ENCODE measurements around the gene ZNF622.

The ZNF622 gene

DNA sequence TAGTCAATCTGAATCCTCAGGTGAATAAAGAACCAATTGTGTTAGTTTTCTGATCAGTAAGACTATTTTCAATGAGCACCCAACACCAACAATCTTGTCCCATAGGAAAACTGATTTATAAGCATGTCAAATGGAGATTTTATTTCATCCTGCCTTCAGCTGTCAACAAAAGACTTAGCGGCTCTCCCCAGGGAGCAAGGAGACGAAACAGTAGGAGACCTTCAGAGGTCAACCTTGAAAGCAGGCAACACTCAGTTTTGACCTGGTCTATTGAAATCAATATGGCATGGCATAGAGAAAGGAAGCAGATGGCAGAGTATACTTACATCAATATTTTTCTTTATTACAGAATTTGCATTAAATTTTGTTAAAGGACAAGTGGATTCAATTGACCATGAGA, 34.1 kb downstream of the ZNF622 start:
- no peak overlapping the region for H3K9ac ChIP-seq (ENCODE audit: insufficient read length, low read depth)
- H3K36me3 ChIP-seq (ENCODE audit: insufficient read depth, insufficient read length, low read length) = no peaks in the 10 kb centered on the region
- peaks cover 9% of the 10 kb centered on the region; the same call in 1 of the 2 replicates for H3K9me3 ChIP-seq (ENCODE audit: insufficient read depth, low read length)
- no peaks in the 10 kb centered on the region for H3K27me3 ChIP-seq (ENCODE audit: insufficient read depth, insufficient read length)
- TF ChIP-seq SUZ12 (IDR thresholded peaks at IDR 0.05; ENCODE audit: extremely low read depth, insufficient read depth, insufficient read length) (no peak), YY1 (IDR thresholded peaks at IDR 0.05; ENCODE audit: insufficient read depth, insufficient read length) (no peak), ZNF274 (IDR thresholded peaks at IDR 0.05; ENCODE audit: low read depth, low read length) (no peak)
- H3K4me3 ChIP-seq (ENCODE audit: insufficient read length, low read depth) = no peak overlapping the region
- peaks cover 5% of the 10 kb centered on the region for H3K4me1 ChIP-seq (ENCODE audit: insufficient read depth, insufficient read length)
- no peak for DNase-seq (ENCODE audit: low read depth, low spot score)

DNA sequence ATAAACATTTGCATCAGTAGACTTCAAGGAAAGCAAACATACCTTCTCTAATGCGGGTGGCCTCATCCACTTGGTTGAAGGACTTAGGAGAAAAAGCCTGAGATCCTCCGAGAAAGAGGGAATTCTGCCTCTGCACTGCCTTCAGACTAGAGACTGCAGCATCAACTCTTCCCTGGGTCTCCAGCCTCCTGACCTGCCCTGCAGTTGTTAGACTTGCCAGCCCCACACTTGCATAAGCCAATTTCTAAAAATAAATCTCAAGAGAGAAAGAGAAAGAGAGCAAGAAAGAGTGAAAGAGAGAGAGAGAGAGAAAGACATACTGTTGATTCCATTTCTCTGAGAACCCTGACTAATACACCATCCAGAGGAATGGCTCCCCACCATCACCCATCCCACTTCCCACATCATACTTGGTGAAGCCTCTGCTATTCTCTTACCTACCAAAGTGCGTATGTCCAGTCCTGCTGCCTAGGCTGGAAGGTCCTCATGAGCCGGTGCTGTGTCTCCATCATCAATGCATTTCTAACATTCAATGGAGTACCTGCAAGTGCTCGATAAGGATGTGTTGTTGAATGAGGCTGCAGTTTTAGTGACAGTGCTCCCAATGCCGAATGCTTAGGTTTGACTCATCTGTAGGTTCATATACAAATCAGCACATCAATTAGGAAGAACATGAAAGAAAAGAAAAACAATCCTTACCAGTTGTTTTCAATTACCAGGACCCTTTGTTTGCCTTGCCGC, 35.1 kb downstream of the ZNF622 start:
- Histone ChIP-seq H3K9ac (ENCODE audit: insufficient read length, low read depth) (no peak overlapping the region), H3K27me3 (ENCODE audit: insufficient read depth, insufficient read length) (no peaks in the 10 kb centered on the region), H3K4me1 (ENCODE audit: insufficient read depth, insufficient read length) (peaks cover 5% of the 10 kb centered on the region), H3K4me3 (ENCODE audit: insufficient read length, low read depth) (no peak overlapping the region), H3K36me3 (ENCODE audit: insufficient read depth, insufficient read length, low read length) (no peaks in the 10 kb centered on the region), H3K9me3 (ENCODE audit: insufficient read depth, low read length) (0 out of 2 replicates have a peak, but pooled peaks cover 1% of the 10 kb centered on the region)
- no peak for TF ChIP-seq YY1 (IDR thresholded peaks at IDR 0.05; ENCODE audit: insufficient read depth, insufficient read length)
- TF ChIP-seq SUZ12 (IDR thresholded peaks at IDR 0.05; ENCODE audit: extremely low read depth, insufficient read depth, insufficient read length) = no peak
- no peak for TF ChIP-seq ZNF274 (IDR thresholded peaks at IDR 0.05; ENCODE audit: low read depth, low read length)
- no peak for DNase-seq (ENCODE audit: low read depth, low spot score)

DNA sequence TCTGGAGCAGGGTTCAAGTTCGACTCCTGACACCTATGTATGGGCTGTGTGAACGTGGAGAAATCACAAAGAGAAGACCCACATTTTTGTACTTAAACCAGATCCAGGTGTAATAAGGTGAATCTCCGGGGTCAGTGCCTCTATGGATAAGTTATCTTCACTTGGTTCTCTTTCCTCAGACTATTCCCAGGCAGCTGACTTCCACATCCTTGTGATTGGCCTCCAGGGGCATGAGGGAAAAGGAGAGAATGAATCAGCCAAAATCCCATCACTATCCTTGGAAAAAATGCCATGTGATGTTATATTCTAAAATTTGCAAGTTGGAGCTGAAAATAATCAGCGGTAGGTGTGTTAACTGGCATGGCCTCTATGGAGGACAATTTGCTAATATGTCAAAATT, 37.2 kb downstream of the ZNF622 start:
- Histone ChIP-seq H3K36me3 (ENCODE audit: insufficient read depth, insufficient read length, low read length) (no peaks in the 10 kb centered on the region), H3K4me1 (ENCODE audit: insufficient read depth, insufficient read length) (peaks cover 5% of the 10 kb centered on the region), H3K27me3 (ENCODE audit: insufficient read depth, insufficient read length) (no peaks in the 10 kb centered on the region), H3K4me3 (ENCODE audit: insufficient read length, low read depth) (no peak overlapping the region), H3K9ac (ENCODE audit: insufficient read length, low read depth) (no peak overlapping the region), H3K9me3 (ENCODE audit: insufficient read depth, low read length) (no peaks in the 10 kb centered on the region)
- TF ChIP-seq SUZ12 (IDR thresholded peaks at IDR 0.05; ENCODE audit: extremely low read depth, insufficient read depth, insufficient read length) (no peak), YY1 (IDR thresholded peaks at IDR 0.05; ENCODE audit: insufficient read depth, insufficient read length) (no peak)
- no peak for DNase-seq (ENCODE audit: low read depth, low spot score)

DNA sequence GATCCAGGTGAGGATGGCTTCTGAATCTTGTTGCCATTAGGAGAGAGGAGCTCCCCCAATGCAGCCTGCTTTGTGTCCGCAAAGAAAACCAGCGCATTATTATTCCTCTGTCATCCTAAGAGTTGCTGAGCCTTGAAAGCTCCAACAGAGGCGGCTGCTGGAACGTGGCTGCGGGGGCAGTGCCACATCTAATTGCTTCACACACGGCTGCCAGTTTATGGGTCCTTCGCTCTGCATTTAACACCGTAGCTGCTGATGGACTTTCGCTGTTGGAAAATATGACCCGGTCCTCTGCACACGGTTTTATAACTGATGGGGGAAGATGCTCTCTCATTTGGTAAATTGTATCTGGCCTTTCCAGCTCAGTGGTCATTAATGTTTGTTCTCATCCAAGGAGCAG, 38.0 kb downstream of the ZNF622 start:
- TF ChIP-seq ZNF274 (IDR thresholded peaks at IDR 0.05; ENCODE audit: low read depth, low read length) (no peak), YY1 (IDR thresholded peaks at IDR 0.05; ENCODE audit: insufficient read depth, insufficient read length) (no peak), SUZ12 (IDR thresholded peaks at IDR 0.05; ENCODE audit: extremely low read depth, insufficient read depth, insufficient read length) (no peak)
- Histone ChIP-seq H3K9me3 (ENCODE audit: insufficient read depth, low read length) (no peaks in the 10 kb centered on the region), H3K9ac (ENCODE audit: insufficient read length, low read depth) (no peak overlapping the region), H3K4me3 (ENCODE audit: insufficient read length, low read depth) (no peak overlapping the region), H3K4me1 (ENCODE audit: insufficient read depth, insufficient read length) (peaks cover 5% of the 10 kb centered on the region), H3K27me3 (ENCODE audit: insufficient read depth, insufficient read length) (no peaks in the 10 kb centered on the region), H3K36me3 (ENCODE audit: insufficient read depth, insufficient read length, low read length) (no peaks in the 10 kb centered on the region)
- DNase-seq (ENCODE audit: low read depth, low spot score) = no peak

DNA sequence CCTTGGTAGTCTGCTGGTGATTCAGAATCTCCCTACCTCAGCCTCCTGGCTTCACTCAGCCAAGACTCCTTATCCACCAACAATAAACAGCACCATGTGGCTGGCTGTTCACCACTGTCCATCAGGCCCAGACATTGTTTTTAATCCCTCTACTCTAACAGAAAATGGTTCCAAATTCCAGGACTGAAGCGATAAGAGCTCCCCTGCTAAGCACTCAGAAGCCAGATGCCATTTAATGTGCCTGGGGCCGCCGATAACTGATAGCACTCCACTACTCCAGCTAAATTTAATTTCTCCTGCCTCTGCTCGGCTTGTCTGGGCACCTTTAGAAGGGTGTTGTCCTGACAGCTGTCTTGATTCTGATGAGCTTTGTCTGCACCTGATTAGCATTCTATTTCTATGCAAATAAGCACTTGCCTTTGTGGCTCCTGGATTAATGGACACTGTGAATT, 47.1 kb downstream of the ZNF622 start:
- no peaks in the 10 kb centered on the region for H3K4me1 ChIP-seq (ENCODE audit: insufficient read depth, insufficient read length)
- H3K36me3 ChIP-seq (ENCODE audit: insufficient read depth, insufficient read length, low read length) = no peaks in the 10 kb centered on the region
- no peaks in the 10 kb centered on the region for H3K27me3 ChIP-seq (ENCODE audit: insufficient read depth, insufficient read length)
- H3K4me3 ChIP-seq (ENCODE audit: insufficient read length, low read depth) = no peak overlapping the region
- no peak overlapping the region for H3K9ac ChIP-seq (ENCODE audit: insufficient read length, low read depth)
- TF ChIP-seq SUZ12 (IDR thresholded peaks at IDR 0.05; ENCODE audit: extremely low read depth, insufficient read depth, insufficient read length) = no peak
- no peak for TF ChIP-seq ZNF274 (IDR thresholded peaks at IDR 0.05; ENCODE audit: low read depth, low read length)
- no peak for TF ChIP-seq YY1 (IDR thresholded peaks at IDR 0.05; ENCODE audit: insufficient read depth, insufficient read length)
- no peaks in the 10 kb centered on the region for H3K9me3 ChIP-seq (ENCODE audit: insufficient read depth, low read length)
- no peak for DNase-seq (ENCODE audit: low read depth, low spot score)

DNA sequence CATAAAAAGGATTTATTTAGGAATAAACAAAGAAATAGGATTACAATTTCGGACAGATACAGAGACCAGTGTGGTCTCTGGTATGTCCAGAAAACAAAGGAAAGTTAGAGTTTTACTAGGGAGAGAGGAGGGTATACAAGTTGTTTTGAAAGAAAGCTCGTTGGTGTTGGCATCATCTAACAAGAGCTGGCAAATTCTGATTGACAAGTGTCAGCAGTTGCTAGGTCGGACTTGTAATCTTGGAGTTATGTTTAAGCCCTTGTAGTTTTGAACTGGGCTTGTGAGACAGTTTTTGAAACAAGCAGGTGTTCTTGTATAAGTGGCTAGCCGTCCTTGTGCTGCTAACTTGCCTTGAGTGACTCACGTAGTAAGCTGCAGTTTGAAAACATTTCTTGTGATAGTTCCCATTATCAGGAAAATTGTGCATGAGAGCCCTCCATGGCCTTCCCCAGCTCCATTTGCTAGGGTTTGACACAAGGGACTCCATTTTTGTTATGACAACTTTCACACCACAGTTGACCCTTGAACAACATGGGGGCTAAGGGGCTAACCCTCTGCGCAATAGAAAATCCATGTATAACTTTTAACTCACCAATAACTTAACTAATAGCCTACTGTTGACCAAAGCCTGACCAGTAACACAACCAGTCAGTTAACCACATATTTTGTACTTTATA, 48.1 kb downstream of the ZNF622 start:
- DNase-seq (ENCODE audit: low read depth, low spot score) = no peak
- no peaks in the 10 kb centered on the region for H3K27me3 ChIP-seq (ENCODE audit: insufficient read depth, insufficient read length)
- no peak for TF ChIP-seq YY1 (IDR thresholded peaks at IDR 0.05; ENCODE audit: insufficient read depth, insufficient read length)
- TF ChIP-seq SUZ12 (IDR thresholded peaks at IDR 0.05; ENCODE audit: extremely low read depth, insufficient read depth, insufficient read length) = no peak
- TF ChIP-seq ZNF274 (IDR thresholded peaks at IDR 0.05; ENCODE audit: low read depth, low read length) = no peak

DNA sequence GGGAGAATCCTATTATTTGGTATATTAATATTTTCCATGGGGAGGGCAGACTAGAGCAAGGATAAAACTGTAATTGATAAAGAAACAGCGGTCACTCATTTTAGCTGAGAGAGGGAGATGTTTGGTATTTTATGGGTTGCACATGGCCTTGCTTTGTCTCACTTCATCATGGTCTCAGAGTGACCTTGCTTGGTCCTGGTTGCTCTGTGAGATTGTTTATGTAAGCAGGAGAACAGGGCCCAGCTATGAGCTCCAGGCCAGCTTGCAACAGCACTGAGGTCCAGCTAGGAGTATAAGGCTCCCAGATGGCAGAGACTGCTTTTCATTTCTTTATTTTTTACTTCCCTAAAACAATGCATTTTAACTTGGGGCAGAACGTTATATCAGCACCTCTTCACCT, 50.7 kb downstream of the ZNF622 start:
- Histone ChIP-seq H3K27me3 (ENCODE audit: insufficient read depth, insufficient read length) (no peaks in the 10 kb centered on the region), H3K9me3 (ENCODE audit: insufficient read depth, low read length) (no peaks in the 10 kb centered on the region), H3K9ac (ENCODE audit: insufficient read length, low read depth) (no peak overlapping the region), H3K36me3 (ENCODE audit: insufficient read depth, insufficient read length, low read length) (no peaks in the 10 kb centered on the region), H3K4me3 (ENCODE audit: insufficient read length, low read depth) (no peak overlapping the region), H3K4me1 (ENCODE audit: insufficient read depth, insufficient read length) (peaks cover 2% of the 10 kb centered on the region)
- TF ChIP-seq SUZ12 (IDR thresholded peaks at IDR 0.05; ENCODE audit: extremely low read depth, insufficient read depth, insufficient read length) (no peak), ZNF274 (IDR thresholded peaks at IDR 0.05; ENCODE audit: low read depth, low read length) (no peak), YY1 (IDR thresholded peaks at IDR 0.05; ENCODE audit: insufficient read depth, insufficient read length) (no peak)
- no peak for DNase-seq (ENCODE audit: low read depth, low spot score)

More for the DNA sequence above, 48.1 kb downstream of the ZNF622 start:
- Histone ChIP-seq H3K4me1 (ENCODE audit: insufficient read depth, insufficient read length) (no peaks in the 10 kb centered on the region), H3K4me3 (ENCODE audit: insufficient read length, low read depth) (no peak overlapping the region), H3K9ac (ENCODE audit: insufficient read length, low read depth) (no peak overlapping the region), H3K36me3 (ENCODE audit: insufficient read depth, insufficient read length, low read length) (no peaks in the 10 kb centered on the region), H3K9me3 (ENCODE audit: insufficient read depth, low read length) (no peaks in the 10 kb centered on the region)

Measured in NT2/D1 (cell line).